Mononuclear cell (primary cell): ENCODE results near the gene SLC1A2. TPM values are rescaled to one million over a fixed set of nuclear protein-coding genes. Genes with fewer than 3 reads are reported as not detected.

Source experiments
- H3K27me3 ChIP-seq: 2 replicates; pipeline ENCODE4 v1.6.0; 2011; ENCODE audit warnings: low read length, control low read depth; ENCODE audit not compliant: insufficient read depth
- H3K4me1 ChIP-seq: 2 replicates; pipeline ENCODE4 v1.5.1; 2011; ENCODE audit warnings: mild to moderate bottlenecking, low read length, control low read depth; ENCODE audit not compliant: insufficient read depth
- H3K4me3 ChIP-seq: 2 replicates; pipeline ENCODE4 v1.5.1; 2011; ENCODE audit warnings: mild to moderate bottlenecking, low read length, moderate library complexity
- H3K9me3 ChIP-seq: 2 replicates; pipeline ENCODE4 v1.5.1; 2011; ENCODE audit warnings: low read depth, mild to moderate bottlenecking, control low read depth, low read length
- total RNA-seq: library from RNA; depleted of rRNA; stranded (reverse); fragments of >200 nt; gene quantifications from one replicate; pipeline ENCODE4 v1.2.3, GENCODE V29; 2012

Gene SLC1A2
- total RNA-seq, 1 donor: 2.0 TPM

DNA sequence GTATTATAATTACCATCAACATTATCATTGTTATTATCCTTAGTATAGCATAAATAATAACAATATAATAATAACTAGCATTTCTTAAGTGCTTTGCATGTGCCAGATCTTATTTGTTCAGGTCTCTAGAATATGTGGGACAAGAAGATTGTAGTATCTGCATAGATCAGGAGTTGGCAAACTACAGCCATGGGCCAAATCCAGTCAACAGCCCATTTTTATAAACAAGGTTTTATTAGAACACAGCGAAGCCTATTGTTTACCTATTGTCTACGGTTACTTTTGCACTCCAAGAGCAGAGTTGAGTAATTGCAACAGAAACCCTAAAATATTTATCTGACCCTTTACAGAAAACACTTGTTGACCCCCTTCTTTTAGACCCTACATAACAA is 81.4 kb downstream of the SLC1A2 start:
- Histone ChIP-seq H3K4me3 (no peak overlapping the region), H3K9me3 (peaks cover 4% of the 10 kb centered on the region), H3K4me1 (peaks cover 24% of the 10 kb centered on the region), H3K27me3 (no peaks in the 10 kb centered on the region)

GRCh38 chr11:35337136-35337913 is 82.0 kb downstream of the SLC1A2 start:
- H3K9me3 ChIP-seq: peaks cover 4% of the 10 kb centered on the region
- H3K4me1 ChIP-seq: peaks cover 22% of the 10 kb centered on the region
- H3K4me3 ChIP-seq: no peak overlapping the region
- H3K27me3 ChIP-seq: no peaks in the 10 kb centered on the region

DNA sequence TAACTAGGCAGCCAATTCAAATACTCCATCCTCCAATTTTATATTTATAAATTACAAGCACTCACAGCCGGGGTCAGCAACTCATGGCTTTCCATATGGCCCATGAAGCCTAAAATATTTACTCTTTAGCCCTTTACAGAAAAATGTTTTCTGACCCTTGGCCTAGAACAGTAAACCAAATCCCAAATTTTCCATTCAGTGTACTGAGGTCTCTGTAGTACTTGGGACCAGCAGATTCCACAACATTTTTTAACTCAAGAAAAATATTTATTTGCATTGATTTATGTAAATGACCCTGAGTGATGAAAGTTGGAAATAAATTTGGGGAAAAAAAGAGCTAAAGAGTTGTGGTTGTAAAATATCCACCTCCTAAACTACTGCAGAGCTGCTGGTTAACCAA is 82.6 kb downstream of the SLC1A2 start:
- Histone ChIP-seq H3K4me3 (no peak overlapping the region), H3K4me1 (peaks cover 22% of the 10 kb centered on the region), H3K9me3 (peaks cover 4% of the 10 kb centered on the region), H3K27me3 (no peaks in the 10 kb centered on the region)

DNA sequence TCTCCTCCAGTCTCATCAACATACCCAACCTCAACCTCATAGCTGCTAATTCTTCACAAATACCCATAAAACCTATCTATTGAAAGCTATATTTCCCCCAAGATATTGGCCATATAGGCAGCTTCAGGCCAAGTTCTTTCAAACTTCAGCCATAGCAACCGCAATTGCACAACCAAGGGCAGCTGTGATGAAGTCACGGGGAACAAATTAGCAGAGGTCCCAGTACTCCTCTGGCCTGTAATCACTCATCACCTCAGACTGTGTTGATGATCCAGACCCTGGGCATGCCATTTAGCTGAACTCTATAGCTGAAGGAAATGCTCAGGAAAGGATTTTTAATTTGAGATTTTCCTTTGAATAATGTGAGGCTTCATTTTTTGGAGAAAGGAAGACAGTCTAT is 84.1 kb downstream of the SLC1A2 start:
- Histone ChIP-seq H3K4me3 (no peak overlapping the region), H3K4me1 (peaks cover 36% of the 10 kb centered on the region), H3K9me3 (peaks cover 4% of the 10 kb centered on the region), H3K27me3 (no peaks in the 10 kb centered on the region)

DNA sequence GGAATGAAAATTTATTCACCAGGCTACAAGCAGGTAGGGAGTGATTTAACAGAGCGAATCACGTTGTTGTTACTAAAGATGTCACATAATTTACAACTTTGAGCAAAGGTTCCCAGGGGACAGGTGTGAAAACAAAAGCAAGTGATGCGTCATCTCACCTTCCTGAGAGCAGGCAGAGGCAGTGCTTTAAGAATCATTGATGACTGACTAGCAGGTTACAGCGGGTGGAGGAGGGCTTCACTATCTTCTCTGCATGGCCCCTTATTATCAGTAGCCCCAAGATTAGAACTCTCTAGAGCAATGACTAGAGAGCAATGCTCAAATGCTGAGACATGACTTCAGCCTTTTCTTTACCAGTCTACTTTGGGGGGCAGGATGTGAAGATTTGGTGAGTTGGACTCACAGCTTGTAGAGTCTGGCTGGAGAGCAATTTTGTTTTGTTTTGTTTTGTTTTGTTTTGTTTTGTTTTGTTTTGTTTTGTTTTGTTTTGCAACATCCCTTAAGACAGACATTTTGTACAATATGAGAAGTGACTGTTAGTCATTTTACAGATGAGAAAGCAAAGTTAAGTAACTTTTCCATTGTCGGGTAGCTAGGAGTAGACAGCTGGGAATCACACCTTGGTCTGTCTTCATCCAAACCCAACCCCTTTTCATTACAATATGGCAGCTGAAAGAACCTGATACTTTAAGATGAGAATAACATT is 84.8 kb downstream of the SLC1A2 start:
- Histone ChIP-seq H3K4me1 (peaks cover 43% of the 10 kb centered on the region), H3K4me3 (no peak overlapping the region), H3K9me3 (peaks cover 4% of the 10 kb centered on the region), H3K27me3 (no peaks in the 10 kb centered on the region)

GRCh38 chr11:35332524-35332923 is 86.8 kb downstream of the SLC1A2 start:
- H3K4me3 ChIP-seq: no peak overlapping the region
- peaks cover 44% of the 10 kb centered on the region for H3K4me1 ChIP-seq
- H3K9me3 ChIP-seq: peaks cover 3% of the 10 kb centered on the region
- no peaks in the 10 kb centered on the region for H3K27me3 ChIP-seq

- Histone ChIP-seq H3K9me3 (no peaks in the 10 kb centered on the region), H3K4me3 (no peak overlapping the region), H3K4me1 (peaks cover 37% of the 10 kb centered on the region), H3K27me3 (no peaks in the 10 kb centered on the region)
These were observed 88.4 kb downstream of the SLC1A2 start for GRCh38 chr11:35330931-35331330.

DNA sequence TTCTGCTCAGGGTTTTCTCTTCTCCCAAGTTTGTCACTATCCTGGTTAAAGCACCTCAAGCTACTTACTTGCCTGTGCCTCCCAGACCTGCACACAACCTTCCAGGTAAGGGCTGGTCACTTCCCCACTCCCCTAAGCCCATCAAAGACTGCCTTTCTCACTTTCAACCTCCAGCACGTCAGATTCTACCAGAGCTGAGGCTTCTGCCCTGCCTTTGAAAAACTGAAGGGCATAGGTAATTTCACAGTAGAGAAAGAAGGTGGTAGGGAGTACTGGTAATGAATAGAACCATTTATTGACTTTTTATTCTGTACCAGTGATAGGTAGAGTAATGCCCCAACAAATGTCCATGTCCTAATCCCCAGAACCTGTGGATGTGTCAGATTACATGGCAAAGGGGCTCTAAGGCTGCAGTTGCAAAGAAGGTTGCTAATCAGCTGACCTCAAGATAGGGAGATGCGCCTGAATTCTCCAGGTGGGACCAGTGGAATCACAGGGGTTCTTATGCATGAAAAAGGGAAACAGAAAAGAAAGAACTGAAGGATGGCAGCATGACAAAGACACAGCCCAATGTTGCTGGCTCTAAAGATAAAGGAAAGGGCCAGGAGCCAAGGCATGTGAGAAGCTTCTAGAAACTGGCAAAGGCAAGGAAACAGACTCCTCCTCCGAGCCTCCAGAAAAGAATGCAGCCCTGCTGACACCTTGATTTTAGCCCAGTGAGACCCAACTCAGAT is 89.0 kb downstream of the SLC1A2 start:
- Histone ChIP-seq H3K27me3 (no peaks in the 10 kb centered on the region), H3K4me3 (no peak overlapping the region), H3K9me3 (no peaks in the 10 kb centered on the region), H3K4me1 (peaks cover 34% of the 10 kb centered on the region)

- Histone ChIP-seq H3K4me1 (peaks cover 22% of the 10 kb centered on the region), H3K27me3 (no peaks in the 10 kb centered on the region), H3K9me3 (no peaks in the 10 kb centered on the region), H3K4me3 (no peak overlapping the region)
These were observed 91.5 kb downstream of the SLC1A2 start for GRCh38 chr11:35327829-35328228.

DNA sequence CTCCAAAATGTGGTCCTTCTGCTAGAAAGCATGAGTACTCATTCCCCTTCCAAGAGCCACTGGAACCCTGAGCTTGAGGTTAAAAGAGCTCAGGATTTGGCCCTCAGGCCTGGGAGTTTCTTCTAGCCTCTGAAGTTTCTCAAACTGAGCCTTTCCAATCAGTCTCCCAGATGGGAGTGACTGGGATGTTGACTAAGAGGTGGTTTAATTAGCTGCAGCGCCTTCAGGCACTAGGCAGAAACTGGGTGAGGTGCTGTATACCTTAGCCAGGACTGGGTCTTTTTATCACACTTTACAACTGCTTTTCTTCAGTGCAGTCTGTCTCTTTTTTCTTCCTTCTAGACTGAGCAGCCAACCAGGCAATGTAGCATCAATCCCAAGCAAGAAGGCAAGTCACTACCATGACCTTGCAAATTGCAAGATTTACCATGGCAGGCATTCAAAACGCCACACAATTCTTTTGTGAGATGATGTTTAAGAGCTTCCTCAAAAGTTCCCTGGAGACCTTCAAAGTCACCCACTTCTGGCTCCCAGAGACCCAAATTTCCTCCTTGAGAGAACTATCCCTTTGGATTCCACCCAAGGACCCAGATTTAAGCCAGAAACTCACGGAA is 93.0 kb downstream of the SLC1A2 start:
- Histone ChIP-seq H3K4me3 (no peak overlapping the region), H3K4me1 (peaks cover 19% of the 10 kb centered on the region), H3K27me3 (no peaks in the 10 kb centered on the region), H3K9me3 (no peaks in the 10 kb centered on the region)

- H3K4me1 ChIP-seq: peaks cover 5% of the 10 kb centered on the region
- no peaks in the 10 kb centered on the region for H3K27me3 ChIP-seq
- no peak overlapping the region for H3K4me3 ChIP-seq
- no peaks in the 10 kb centered on the region for H3K9me3 ChIP-seq
These were observed 94.4 kb downstream of the SLC1A2 start for GRCh38 chr11:35324981-35325380.

GRCh38 chr11:35324183-35324886 is 95.0 kb downstream of the SLC1A2 start:
- Histone ChIP-seq H3K27me3 (no peaks in the 10 kb centered on the region), H3K4me3 (no peak overlapping the region), H3K9me3 (no peaks in the 10 kb centered on the region), H3K4me1 (peaks cover 3% of the 10 kb centered on the region)

DNA sequence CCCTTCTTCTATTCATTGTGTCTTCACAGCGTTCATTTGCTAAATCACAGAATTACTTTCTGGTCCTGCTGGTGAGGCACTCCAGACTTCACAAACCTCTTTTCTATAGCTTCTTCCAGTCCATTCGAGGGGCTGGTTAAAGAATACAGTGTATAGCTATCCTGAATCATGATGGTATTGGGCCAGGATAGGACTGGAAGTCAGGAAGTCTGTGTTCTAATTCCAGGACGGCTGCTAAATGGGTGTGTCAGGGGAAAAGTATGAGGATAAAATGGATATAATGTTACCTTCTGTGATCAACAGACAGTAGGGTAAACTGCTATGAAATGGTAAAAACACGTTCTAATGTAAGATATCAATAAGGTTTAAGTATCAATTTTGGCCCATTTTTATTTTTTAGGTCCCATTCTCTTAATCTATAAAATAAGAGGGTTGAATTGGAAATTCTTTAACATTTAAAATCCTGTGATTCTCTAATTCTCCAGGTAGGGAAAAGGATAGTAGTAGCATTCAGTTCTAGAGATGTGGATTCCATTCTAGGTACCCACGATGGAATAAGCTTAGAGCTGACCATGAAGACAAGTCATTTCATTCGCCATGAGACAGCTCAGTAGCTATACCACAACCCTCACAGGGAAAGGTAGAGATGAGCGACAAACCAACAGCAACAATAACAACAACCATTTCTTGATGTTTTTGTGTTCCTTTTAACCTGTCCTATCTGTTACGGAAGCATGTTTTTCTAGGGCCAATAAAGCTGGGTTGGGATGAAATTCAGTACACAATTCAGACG is 96.1 kb downstream of the SLC1A2 start:
- H3K4me1 ChIP-seq: peaks cover 13% of the 10 kb centered on the region
- no peak overlapping the region for H3K4me3 ChIP-seq
- H3K27me3 ChIP-seq: no peaks in the 10 kb centered on the region
- H3K9me3 ChIP-seq: no peaks in the 10 kb centered on the region
